Measurements from ENCODE around the gene NEMP1. TPM values are rescaled to one million over a fixed set of nuclear protein-coding genes. Genes with fewer than 3 reads are reported as not detected.

NEMP1 gene
- total and polyA plus RNA-seq, 10 of the 15 experiments (the other 5 are each of a cell fraction or from before 2014, with no cell fraction given), result 4.0 to 45.9 (median 19.8) TPM

DNA sequence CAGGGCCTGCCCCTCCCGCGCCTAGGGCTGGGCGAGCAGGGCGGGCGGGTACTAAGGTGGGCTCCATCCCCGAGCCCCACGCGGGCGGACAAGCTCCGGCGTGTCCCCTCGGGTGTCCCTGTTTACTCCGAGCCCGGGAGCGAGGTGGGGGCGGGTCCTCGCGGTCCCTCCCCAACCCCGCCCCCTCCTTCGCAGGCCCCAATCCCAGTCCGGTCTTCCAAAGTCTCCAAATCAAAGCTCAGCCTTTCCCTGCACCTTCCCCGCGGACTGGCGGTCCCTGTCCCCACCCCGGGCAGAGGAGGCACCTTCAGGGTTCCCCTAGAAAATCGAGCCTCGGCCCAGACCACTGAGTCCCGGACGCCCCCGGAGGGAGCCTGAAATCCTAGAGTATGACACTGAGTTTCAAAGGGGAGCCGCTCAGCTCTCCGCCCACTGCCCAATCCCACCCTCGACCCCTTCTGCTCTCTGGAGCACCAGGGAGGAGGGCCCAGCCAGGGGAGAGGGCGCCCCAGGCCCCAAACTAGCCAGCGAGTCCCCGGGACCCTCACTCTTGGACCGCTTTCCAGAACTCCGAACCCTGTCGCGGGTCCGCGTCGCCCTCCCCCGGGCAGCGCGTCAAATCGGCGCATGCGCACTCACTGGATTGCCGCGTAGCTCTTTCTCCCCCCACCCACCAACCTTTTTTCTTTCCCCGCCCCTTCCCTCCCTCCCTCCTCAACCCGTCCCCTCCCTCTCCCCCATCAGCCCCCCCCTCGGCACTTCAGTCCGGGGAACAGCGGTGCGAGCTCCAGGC, 49.3 kb upstream of the NEMP1 start, which contains the start of gene LRP1:
Gene LRP1 (plus strand): TSS at position 758 of the 793 bp plus-strand sequence. CDS start 482 bp downstream, outside the sequence.
- intact Hi-C loops (cut with micrococcal nuclease; ENCODE audit: unreplicated experiment) (no loop called here), in situ Hi-C loops (cut with MboI) (no loop called here)
- Histone ChIP-seq H4K20me1 (ENCODE audit: control insufficient read depth, insufficient read depth) (no peaks in the 10 kb centered on the region), H3K9ac (ENCODE audit: control insufficient read depth, insufficient read depth, low read length) (peak within 1 kb of the TSS; percentile 32; the same call in 1 of the 2 replicates), H3K27ac (ENCODE audit: control insufficient read depth, insufficient read depth) (no peak within 1 kb of the TSS), H3K36me3 (ENCODE audit: control insufficient read depth in 2 of 2, insufficient read depth in 2 of 2, low read length in 1 of 2) (no peaks in the 10 kb centered on the region), H2AFZ (ENCODE audit: control insufficient read depth, low read depth, low read length) (peak within 1 kb of the TSS; percentile 84), H3K4me3 (peak within 1 kb of the TSS; percentile 83), H3K27me3 (replicated peaks in 1 of 2; ENCODE audit: control insufficient read depth in 2 of 2, insufficient read depth in 2 of 2, low read length in 1 of 2) (peaks cover 2 to 5% of the 10 kb centered on the region in 2 experiments), H3K9me3 (replicated peaks; ENCODE audit: control insufficient read depth, insufficient read depth, low read length) (peaks cover 7% of the 10 kb centered on the region), H3K4me2 (ENCODE audit: control insufficient read depth, insufficient read depth) (peak within 1 kb of the TSS; percentile 98), H3K4me1 (ENCODE audit: control insufficient read depth, insufficient read depth, low read length) (peaks cover 9% of the 10 kb centered on the region; the same call in 1 of the 2 replicates), H3K79me2 (ENCODE audit: control insufficient read depth, insufficient read depth, low read length) (no peaks in the 10 kb centered on the region)
- SMC1A ChIA-PET (ENCODE audit: uncharacterized antibody, unreplicated experiment), result interaction anchor here (0.6 to 5.2 kb wide), 3 partner anchors 45 to 587 kb away, joined by 3 to 36 read pairs (median 3); no protein-coding TSS in a partner anchor
- DNase-seq (ENCODE audit: low read depth, low spot score) (no peak), ATAC-seq (peak; percentile 47), FAIRE-seq (no peak)
- CTCF ChIA-PET, result interaction anchor here (0.7 to 9.3 kb wide), 8 partner anchors 18 to 114 kb away, joined by 3 to 159 read pairs (median 5); no protein-coding TSS in a partner anchor
- RAD21 ChIA-PET (ENCODE audit: unreplicated experiment), result interaction anchor here (0.6 to 1.5 kb wide), 10 partner anchors 16 to 566 kb away, joined by 3 to 13 read pairs (median 4); partner anchors contain the start of genes OS9 and STAT6
- POLR2A ChIA-PET, result interaction anchor here (0.6 to 1.4 kb wide), 2 partner anchors 30 to 59 kb away, joined by 3 to 4 read pairs; no protein-coding TSS in a partner anchor
- BruUV-seq (replicated peaks), result no TSS peak
- WGBS (ENCODE audit: insufficient coverage, insufficient replicate concordance, low lambda C conversion rate, missing lambda C conversion rate), result 1% methylated on average over 38 of the region's 57 CpGs
- peak; percentile 60; the same call in 1 of the 2 replicates for TF ChIP-seq GATAD2B (conservative IDR thresholded peaks at IDR 0.05; ENCODE audit: low read depth)
- TF ChIP-seq E4F1 (IDR thresholded peaks at IDR 0.05; ENCODE audit: borderline replicate concordance, partially characterized antibody), result no peak
- TF ChIP-seq EZH2 (IDR thresholded peaks at IDR 0.05; ENCODE audit: borderline replicate concordance, control insufficient read depth, low read depth, low read length), result no peak
- no peak for TF ChIP-seq TAF1 (IDR thresholded peaks at IDR 0.05; ENCODE audit: borderline replicate concordance, low read depth, low read length)
- TF ChIP-seq IKZF2 (IDR thresholded peaks at IDR 0.05), result 0 out of 4 replicates have a peak, but pooled peaks of 1 of the 2 experiments have one; percentile 20
- no peak for TF ChIP-seq ZSCAN29 (IDR thresholded peaks at IDR 0.05)
- TF ChIP-seq HDAC2 (IDR thresholded peaks at IDR 0.05), result no peak
- TF ChIP-seq RAD21 (IDR thresholded peaks at IDR 0.05; ENCODE audit: insufficient read depth, low read depth, low read length), result no peak
- TF ChIP-seq MTA3 (IDR thresholded peaks at IDR 0.05; ENCODE audit: borderline replicate concordance, low read length), result no peak
- no peak for TF ChIP-seq ZNF687 (IDR thresholded peaks at IDR 0.05)
- peak; percentile 31 for TF ChIP-seq IKZF1 (conservative IDR thresholded peaks at IDR 0.05)
- TF ChIP-seq, protein P1, sequence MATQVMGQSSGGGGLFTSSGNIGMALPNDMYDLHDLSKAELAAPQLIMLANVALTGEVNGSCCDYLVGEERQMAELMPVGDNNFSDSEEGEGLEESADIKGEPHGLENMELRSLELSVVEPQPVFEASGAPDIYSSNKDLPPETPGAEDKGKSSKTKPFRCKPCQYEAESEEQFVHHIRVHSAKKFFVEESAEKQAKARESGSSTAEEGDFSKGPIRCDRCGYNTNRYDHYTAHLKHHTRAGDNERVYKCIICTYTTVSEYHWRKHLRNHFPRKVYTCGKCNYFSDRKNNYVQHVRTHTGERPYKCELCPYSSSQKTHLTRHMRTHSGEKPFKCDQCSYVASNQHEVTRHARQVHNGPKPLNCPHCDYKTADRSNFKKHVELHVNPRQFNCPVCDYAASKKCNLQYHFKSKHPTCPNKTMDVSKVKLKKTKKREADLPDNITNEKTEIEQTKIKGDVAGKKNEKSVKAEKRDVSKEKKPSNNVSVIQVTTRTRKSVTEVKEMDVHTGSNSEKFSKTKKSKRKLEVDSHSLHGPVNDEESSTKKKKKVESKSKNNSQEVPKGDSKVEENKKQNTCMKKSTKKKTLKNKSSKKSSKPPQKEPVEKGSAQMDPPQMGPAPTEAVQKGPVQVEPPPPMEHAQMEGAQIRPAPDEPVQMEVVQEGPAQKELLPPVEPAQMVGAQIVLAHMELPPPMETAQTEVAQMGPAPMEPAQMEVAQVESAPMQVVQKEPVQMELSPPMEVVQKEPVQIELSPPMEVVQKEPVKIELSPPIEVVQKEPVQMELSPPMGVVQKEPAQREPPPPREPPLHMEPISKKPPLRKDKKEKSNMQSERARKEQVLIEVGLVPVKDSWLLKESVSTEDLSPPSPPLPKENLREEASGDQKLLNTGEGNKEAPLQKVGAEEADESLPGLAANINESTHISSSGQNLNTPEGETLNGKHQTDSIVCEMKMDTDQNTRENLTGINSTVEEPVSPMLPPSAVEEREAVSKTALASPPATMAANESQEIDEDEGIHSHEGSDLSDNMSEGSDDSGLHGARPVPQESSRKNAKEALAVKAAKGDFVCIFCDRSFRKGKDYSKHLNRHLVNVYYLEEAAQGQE (IDR thresholded peaks at IDR 0.05; ENCODE audit: low read depth, low read length), result no peak
